ENCODE data around the gene CARS2. TPM values are rescaled to one million over a fixed set of nuclear protein-coding genes. Genes with fewer than 3 reads are reported as not detected.

CARS2 gene
- total and polyA plus RNA-seq, 2 of the 8 experiments (the other 6 are each of a cell fraction or from before 2014, with no cell fraction given) = 47.7 to 55.9 TPM

- TF ChIP-seq CHD7 (IDR thresholded peaks at IDR 0.05; ENCODE audit: insufficient replicate concordance, low read length) (no peak), SP4 (IDR thresholded peaks at IDR 0.05; ENCODE audit: low read length) (no peak), SRF (IDR thresholded peaks at IDR 0.05; ENCODE audit: low read depth, low read length) (no peak), BRCA1 (IDR thresholded peaks at IDR 0.05; ENCODE audit: low read depth, low read length) (no peak)
Observed at GRCh38 chr13:110681868-110682550, 23.9 kb downstream of the CARS2 start (continued).

Data from H1 (cell line).